ENCODE measurements around the gene PLEKHG1.

GRCh38 chr6:150607329-150607650, 7.6 kb downstream of the PLEKHG1 start:
- no peak for TF ChIP-seq CTCF (conservative IDR thresholded peaks at IDR 0.05; ENCODE audit: low read length)
- TF ChIP-seq EZH2phosphoT487 (IDR thresholded peaks at IDR 0.05; ENCODE audit: borderline replicate concordance) = no peak

Measured in Loucy (cell line).